ENCODE data around the gene POLR1H. TPM values are rescaled to one million over a fixed set of nuclear protein-coding genes. Genes with fewer than 3 reads are reported as not detected.

The POLR1H gene
- total RNA-seq, 1 experiment from 2014 or later, result 17.6 TPM

DNA sequence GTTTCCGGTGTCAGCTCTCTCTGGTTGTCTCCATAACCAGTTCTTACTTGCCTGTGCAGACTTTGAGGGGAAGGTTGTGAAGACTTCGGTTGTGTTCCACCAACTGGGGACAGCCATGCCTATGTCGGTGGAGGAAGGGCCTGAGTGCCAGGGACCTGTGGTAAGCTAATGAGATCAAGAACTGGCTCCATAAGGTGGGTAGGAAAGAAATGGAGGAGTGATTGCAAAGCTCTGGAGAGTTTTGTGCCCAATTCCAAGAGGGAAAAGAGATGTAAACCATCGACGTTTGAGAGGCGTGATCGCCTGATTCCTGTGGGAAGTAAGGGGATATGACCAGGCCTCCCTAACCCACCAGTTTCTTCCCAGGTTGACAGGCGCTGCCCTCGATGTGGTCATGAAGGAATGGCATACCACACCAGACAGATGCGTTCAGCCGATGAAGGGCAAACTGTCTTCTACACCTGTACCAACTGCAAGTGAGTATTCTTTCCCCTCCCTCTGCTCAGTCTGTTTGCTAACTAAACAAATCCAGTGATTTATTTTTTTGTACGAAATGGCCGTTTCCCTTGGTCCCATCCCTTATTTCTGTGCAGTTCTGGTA, 893 bp downstream of the POLR1H start:
- DNase-seq (ENCODE audit: low read depth), result peak; percentile 50

DNA sequence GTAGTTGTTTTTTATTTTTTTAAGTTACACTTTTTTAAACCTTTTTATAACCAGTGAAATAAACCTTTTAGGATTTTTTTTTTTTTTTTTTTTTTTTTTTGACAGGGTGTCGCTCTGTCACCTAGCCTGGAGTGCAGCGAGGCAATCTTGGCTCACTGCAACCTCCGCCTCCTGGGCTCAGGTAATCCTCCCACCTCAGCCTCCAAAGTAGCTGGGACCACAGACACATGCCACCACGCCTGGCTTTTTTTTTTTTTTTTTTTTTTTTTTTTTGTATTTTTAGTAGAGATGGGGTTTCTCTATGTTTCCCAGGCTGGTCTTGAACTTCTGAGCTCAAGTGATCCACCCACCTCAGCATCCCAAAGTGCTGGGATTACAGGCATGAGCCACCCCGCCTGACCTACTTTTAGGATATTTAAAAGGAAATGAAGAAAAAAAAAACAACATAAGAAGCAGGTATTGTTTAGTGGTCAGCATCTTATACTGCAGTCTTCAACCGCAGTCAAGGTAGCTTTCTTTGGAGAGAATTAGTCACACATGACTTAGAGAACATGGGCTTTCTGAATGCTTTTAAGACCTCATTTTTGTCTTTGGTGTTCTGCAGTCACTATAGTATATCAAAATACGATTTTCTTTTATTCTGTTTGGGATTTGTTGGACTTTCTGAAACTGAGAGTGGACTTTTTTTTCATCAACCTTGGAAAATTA, 1.6 kb downstream of the POLR1H start:
- no peak for DNase-seq (ENCODE audit: low read depth)

DNA sequence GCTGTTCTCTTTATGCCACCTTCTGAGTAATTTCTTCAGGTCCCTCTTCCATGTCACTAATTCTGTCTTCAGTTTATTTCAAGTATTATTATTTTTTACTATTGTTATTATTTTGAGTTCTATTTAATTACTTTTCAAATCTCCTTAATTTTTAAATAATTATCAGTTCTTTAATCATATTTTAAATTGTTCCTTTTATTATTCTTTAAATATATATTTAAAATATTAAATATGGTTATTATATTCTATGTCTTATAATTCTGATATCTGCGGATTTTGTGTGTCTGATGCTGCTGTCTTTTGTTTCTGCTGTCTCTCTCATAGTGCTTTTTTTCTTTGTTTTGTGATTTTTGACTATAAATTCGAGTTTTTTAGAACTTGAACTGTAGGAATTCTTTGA, 2.2 kb downstream of the POLR1H start:
- no peak for DNase-seq (ENCODE audit: low read depth)

DNA sequence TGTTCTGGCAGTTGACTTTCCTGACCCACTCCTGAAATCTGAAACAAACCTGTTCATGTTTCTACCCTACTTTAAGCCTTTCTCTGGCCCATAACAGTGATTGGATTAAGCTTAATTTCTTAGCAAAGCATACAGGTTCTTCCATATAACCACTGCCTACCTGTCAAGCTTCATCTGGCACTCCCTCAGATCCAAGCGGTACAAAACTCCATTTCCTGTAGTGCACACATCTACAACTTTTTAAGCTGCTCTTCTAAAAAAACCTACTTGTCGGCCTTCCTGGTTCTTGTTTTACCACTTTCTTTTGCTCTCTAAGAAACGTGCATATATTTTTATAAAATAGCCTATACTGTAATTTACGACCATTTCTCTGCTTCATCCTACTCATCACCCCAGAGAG, 5.0 kb downstream of the POLR1H start:
- no peak for DNase-seq (ENCODE audit: low read depth)

DNA sequence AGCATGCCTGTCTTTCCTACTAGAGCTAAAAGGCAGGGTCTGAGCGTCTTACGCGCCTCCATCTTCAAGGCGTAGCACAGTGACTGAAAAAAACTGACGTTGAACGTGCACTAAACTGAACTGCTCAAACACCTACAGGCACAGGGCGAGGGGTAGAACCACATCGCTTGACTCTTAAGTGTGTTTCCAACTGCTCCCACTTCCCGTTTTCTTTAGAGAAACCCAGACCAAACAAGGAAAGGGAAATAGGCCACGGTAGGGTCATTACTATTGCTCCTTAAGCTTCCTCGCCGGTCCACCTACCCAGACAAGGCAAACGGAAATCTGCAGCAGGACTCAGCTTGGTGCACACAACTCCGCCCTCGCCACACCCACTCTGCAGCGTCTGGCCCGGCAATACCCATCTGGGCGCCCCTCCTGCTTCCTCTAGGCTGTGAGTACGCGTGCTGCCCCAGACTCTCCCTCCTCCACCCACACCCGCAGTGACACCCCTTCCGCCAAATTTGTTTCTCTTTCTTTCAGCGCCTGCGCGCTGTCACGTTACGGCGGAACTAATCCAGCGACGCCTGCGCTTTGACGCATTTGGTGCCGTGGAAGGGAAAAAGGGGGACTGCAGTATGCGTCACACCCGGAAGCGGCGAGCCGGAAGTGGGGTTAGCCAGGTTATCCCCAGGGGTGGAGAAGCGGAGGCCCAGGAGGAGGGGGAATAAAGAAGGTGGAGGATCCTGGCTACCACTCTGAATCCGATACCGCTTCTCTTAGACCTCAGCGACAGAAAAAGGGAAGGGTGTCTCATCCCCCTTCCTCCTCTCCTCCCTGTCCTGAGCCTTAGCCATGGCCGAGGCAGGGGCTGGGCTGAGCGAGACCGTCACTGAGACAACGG, 5.8 kb downstream of the POLR1H start, which contains the start of gene PPP1R11:
Gene PPP1R11 (plus strand): TSS at position 622 of the 883 bp plus-strand sequence. CDS start 213 bp downstream, at position 835.
- peak; percentile 99 for DNase-seq (ENCODE audit: low read depth)

DNA sequence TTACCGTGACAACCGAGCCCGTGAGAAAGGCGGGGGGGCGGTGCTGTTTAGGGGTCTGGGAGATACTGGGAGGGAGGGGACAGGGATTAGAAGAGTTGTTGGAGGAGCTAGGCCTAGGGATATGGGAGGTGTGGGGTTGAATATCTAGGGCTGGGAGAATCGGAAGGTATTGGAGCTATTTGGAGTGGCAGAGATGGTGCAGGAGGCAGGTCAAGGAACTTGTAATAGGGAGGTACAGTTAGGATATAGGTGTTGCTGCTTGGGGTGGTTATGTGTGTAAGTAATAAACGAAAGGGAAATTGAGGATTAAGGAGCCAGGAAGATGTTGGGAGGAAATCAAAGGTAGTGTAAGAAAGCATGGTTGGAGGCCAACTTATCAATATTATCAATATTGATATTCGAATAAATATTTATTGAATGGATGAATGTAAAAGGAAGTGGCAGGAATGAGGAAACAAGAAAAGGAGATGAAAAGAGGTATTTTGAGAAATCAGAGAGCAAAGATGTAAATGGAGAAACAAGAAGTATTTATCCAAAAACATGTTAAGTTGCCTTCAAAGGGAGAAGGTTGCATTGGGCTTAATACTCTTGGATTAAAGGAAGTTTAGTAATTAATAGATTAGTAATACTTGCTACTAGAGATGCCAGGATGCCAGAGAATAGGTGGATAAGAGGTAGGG, 6.5 kb downstream of the POLR1H start:
- no peak for DNase-seq (ENCODE audit: low read depth)

DNA sequence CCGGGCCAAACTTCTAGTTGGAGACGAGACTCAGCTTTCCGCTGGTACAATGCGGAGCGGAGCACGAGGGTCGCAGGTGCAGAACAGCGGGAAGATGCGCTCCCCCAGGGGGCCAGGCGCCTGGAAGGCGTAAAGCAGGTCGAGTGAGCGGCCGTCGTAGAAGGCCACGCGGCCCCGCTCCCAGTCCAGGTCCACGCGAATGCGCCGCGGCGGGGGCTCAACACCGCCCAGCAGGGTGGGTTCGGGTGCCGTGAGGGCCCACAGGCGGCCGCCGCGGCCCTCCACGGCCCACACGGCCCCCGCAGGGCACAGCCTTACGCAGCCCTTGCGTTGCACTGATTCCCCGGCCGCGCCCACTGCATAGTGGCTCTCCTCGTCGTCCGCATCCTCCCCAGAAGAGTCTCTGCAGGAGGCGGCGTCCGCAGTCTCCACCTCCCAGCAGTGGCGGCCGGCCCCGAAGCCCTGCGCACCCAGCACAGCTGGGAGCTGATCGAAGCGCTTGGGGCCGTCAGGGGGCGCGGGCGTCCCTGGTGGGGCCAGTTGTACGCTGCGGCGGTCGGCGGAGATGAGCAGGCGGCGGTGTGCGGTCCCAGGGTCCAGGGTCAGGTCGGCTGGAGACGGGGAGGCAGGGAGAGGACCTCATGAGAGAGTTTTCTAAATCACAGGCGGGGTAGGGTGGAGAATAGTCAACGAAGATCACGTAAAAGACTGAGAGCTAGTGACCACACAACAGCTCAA, 10.2 kb downstream of the POLR1H start:
- DNase-seq (ENCODE audit: low read depth), result no peak

DNA sequence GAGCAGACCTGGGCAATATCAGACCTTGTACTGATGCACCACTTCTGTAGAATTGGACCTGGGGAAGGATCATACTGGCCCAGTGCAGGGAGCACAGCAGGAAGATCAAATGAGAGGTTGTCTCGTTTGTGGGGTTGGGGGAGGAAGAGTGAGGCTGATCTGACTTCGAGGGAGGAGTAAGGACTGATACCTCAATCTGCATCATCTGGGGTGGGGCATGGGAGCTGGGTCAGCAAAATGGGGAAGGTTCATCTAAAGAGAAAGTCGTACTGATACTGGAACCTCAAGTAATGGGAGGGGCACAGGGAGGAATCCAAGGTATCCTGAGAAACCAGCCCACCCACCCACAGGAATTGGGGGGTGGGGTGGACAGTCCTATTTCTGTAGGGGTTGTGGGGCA, 10.8 kb downstream of the POLR1H start:
- no peak for DNase-seq (ENCODE audit: low read depth)

DNA sequence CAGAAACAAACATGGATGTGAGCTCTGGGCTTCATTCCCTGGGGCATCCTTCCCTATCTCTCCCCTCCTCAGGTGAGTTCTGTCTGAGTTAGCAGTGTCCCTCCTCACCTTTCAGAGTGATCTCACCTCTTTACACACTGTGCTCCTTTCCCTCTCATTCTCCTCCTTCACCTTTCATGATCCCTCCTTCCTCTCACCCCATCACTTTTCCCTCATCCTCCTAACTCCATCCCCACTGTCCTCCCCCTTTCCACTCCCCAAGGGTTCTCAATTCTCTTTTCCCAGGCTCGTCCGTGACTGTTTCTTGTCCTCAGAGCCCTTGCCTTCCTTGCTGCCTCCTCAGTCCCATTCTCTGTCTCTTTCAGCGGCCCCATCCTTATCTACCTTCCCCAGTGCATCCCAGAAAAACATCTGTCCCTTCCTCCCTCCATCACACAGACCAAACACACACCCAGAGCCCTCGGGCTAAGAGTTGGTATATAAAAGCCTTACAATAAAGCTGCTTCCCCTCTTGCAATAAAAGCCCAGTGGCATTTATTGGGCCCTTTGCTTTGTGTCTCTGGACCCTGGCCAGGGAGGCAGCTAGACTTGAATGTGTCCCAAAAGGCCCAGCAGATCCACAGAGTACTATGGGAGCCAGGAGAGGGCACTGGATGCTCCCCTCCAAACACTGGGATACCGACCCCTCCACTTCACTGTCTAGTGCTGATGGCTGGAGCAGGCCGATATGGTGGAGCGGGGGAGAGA, 12.6 kb downstream of the POLR1H start:
- no peak for DNase-seq (ENCODE audit: low read depth)

DNA sequence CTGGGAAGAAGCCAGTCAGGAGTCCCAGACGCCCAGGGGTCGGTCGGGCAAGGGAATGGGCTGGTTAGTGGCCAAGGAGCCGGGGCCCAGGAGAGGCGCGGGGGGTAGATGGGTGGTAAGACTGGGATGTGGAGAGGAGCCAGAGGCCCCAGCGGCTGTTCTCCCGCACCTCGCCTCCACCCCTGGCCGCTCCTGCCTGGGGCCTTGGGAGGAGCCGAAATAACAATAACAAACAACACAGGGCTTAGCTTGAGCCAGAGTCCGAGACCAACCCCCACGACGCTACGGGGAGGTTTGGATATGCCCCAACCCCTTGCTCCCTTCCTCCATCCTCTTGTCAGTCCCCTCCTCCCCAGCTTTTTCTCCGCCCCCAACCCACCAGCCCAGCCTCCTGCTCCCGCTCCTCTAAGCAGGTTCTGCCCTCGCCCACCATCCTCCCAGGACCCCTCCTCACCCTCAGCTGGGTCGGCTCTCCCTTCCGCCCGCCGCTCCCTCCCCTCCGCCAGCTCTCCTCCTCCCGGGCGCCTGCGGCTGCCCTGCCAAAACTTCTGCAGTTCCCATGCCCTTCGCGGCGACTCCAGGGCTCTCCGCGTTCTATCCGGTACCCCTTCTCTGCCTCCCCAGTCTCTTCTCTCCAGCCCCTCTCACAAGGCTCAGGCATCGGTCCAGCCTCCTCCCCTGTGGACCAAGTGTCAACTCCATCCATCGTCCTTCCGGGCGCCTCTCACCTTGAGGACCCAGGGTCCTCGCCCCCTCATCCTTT, 13.4 kb downstream of the POLR1H start:
- no peak for DNase-seq (ENCODE audit: low read depth)

DNA sequence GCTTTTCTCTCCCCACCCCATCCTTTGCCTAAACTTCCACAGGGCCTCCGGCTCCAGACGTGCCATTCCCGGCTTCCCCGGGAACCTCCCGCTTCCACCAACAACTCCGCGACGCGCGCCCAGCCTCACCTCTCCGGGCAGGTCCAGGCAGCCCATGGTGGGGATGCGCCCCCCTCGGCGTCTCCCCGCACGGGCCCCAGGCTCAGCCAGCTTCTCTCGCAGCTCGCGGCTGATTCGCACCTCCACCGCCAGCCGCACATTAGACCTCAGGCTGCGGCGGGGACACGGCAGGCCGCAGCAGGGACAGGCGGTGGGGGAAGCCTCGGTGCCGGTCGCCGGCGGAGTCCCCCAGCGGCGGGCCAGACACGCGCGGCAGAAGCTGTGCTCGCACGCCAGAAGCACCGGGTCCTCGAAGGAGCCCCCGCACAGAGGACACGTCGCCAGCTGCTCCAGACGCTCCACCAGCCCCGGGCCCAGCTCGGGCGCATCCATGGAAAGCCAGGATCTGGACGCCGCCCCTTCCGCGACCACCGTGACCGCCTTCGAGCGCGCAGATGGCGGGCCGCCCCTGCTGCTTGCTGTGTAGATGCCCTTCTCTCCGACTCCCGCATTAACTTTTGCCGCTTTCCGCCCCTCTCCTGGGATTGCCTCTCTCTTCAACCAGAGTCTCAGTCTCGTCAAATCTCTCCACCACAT, 14.2 kb downstream of the POLR1H start, which contains the start of gene RNF39:
Gene RNF39 (minus strand): TSS at position 676 of the 696 bp plus-strand sequence. CDS start 184 bp downstream, at position 492.
- DNase-seq (ENCODE audit: low read depth), result no peak

DNA sequence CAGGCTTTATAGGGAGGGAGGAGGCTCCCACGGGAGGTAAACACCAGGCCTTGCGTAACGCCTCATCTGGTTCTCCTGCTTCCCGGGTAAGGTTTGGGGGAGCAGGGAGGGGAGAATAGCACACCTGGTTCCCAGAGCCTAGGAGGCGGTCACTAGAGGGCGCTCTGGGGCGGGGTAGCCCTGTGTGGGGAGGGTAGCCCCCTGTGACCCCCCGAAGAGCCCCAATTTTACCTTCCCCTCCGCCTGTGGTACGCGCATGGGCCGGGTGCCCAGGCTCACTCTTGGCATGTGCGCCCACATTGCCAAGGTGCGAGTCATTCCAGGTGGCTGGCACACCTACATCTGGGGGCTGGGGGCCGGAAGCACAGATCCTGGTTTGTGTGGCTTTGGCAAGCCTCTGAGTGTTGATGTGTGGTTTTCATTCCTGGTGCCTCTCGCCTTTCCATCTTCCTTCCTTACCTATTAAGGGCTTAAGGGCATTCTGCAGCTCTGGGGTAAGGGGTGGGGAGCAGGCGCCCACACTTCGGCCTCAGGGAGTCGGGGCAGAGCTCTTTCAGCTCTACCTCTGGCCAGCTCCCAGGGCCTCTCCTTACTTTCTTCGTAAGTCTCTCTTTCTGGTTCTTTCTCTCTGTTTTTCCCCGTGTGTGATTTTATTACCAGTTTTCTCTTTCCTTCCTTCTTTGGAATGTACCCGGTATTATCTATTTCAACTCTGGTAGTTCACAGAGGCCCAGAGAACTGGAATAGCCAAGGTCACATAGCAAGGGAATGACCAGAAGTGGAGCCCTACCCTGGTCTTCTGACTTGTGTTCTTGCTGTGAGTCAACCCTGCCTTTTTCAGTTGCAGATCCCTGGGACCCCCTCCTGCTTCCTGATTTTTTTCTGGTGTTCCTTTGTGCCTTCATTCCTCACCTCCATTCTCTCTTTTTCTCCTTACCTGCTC, 15.0 kb downstream of the POLR1H start:
- no peak for DNase-seq (ENCODE audit: low read depth)

DNA sequence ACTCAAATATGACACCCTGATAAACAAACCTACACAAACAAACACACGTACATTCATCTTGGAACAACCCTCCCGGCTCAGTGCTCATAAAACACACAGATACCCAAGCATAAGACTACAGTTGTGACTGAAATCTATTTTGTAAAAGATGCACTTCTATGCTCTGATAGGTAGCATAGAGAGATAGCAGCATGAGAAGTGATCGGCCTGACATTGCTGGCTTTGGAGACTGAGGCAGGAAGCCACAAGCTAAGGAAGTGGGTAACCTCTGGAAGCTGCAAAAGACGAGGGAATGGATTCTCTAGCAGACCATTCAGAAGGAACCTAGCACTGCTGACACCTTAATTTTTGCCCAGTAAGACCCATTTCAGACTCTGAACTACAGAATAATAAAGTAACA, 16.2 kb downstream of the POLR1H start:
- no peak for DNase-seq (ENCODE audit: low read depth)

DNA sequence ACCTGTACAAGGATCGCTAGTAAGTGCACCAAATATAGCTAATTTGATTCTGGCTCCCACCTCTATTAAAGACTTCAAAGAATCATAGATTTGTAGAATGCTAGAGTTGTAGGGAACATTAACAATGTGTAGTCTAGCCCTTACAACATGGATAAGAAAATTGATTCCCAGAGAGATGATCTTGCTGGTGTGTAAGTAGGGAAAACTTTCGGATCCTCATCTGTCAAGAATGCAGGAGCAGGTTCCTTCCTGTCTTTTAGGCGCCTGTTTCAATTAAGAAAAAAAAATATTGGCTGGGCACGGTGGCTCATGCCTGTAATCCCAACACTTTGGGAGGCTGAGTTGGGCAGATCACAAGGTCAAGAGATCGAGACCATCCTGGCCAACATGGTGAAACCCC, 26.8 kb downstream of the POLR1H start:
- DNase-seq (ENCODE audit: low read depth), result no peak

DNA sequence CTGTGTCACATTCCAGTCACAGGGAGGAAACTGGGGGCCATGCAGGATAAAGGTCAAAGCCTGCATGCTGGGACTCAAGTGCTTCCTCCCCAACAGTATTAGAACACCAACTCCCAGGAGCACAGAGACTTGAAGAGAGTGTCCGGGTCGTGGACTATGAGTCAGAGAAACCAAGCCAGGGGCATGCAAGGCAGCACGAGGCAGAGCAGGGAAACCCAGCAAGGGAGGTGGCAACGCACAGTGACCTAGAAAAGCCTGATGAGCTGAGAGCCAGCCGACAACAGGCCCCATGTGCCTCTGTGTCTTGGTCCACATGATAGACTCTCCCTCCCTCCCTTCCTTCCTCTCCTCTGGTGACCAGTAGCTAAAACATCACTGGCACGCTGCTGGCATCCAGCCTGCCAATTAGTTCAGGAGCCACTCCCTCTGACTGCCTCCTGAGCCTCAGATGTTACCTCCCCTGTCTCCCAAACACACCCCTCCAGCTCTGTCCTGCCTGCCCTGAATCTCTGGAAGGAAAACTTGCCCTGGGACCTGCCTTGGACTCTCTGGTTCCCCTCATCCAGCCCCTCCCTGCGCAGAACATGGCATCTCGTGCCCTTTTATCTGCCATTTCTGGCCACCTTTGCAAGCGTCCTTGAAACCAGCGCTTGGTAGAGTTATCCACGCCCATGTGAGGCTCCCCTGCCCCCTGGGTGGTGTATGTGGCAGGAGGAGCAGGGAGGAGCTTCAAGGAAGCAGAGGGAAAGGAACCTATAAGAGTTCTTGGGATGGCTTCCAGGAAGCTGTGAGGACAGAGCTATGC, 30.7 kb downstream of the POLR1H start:
- peak; percentile 77 for DNase-seq (ENCODE audit: low read depth)

DNA sequence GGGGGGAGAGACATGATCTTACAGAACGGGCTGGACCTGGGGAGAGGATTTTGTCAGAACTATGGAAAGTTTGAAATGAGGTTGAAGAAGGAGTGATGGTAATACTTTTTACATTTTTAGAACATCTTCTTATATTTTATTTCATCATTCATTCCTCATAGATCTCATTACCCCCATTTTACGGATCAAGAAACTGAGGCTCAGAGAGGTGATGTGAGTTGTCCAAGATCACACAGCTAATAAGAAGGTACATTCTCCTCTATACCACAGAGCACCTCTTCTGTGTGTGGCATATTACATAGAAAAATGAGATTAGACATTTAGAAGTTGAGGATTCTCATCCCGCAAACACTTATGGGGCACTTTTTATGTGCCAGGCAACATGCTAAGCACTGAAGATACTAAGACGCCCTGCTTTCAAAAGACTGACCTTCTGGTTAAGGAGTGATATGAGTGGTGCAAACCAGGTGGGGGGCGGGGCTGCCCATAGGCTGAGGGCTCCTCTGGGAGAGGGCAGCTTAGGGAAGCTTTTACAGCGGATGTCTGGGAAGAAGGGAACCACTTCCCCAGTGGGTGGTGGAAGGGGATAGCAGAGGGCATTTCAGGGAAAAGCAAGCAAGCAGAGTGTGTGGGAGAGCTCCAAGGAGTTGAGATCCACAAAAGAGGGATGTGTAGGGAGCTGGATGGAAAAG, 31.9 kb downstream of the POLR1H start:
- no peak for DNase-seq (ENCODE audit: low read depth)
